ENCODE data around the gene HOXC12. TPM values are rescaled to one million over a fixed set of nuclear protein-coding genes. Genes with fewer than 3 reads are reported as not detected.

Gene HOXC12
- polyA plus RNA-seq, 1 of the 3 experiments (the other 2 are of a cell fraction) = not detected

GRCh38 chr12:53972152-53972702 lies 17.5 kb downstream of the HOXC12 start:
- no peak for DNase-seq
- H3K4me2 ChIP-seq = no peak overlapping the region
- no peak overlapping the region for H3K4me3 ChIP-seq (ENCODE audit: low read depth in 2 of 2, low read length in 1 of 2)
- POLR2A ChIA-PET = no interaction called here
- peaks cover 3% of the 10 kb centered on the region for H3F3A ChIP-seq (replicated peaks; ENCODE audit: insufficient read depth)
- H3K9ac ChIP-seq = no peak overlapping the region
- no peaks in the 10 kb centered on the region for H3K9me3 ChIP-seq
- CTCF ChIA-PET = interaction anchor here (1.0 to 12.7 kb wide), 5 partner anchors 11 to 229 kb away, joined by 3 to 134 read pairs (median 5); partner anchors contain the start of genes HOXC10 and HOXC12
- 0 out of 2 replicates have a peak, but pooled peaks cover 2% of the 10 kb centered on the region for H4K20me1 ChIP-seq (ENCODE audit: insufficient read depth)
- WGBS (ENCODE audit: low lambda C conversion rate) = 33% methylated on average over 9 of the region's 9 CpGs
- no peak overlapping the region for H3K27ac ChIP-seq (ENCODE audit: low read depth in 2 of 2, low read length in 1 of 2)
- no peaks in the 10 kb centered on the region for H3K36me3 ChIP-seq (replicated peaks in 1 of 2; ENCODE audit: control insufficient read depth in 1 of 2, insufficient read depth in 2 of 2, low read length in 1 of 2)
- H2AFZ ChIP-seq (ENCODE audit: low read depth) = no peak overlapping the region
- no peaks in the 10 kb centered on the region for H3K79me2 ChIP-seq (ENCODE audit: insufficient read depth)
- H3K4me1 ChIP-seq (ENCODE audit: control insufficient read depth in 1 of 2, insufficient read depth in 2 of 2, low read depth in 1 of 2, low read length in 1 of 2) = peaks cover 0 to 2% of the 10 kb centered on the region in 2 experiments; a peak in 1 of 4 replicates
- H3K9me2 ChIP-seq = no peaks in the 10 kb centered on the region
- H3K27me3 ChIP-seq (ENCODE audit: insufficient read depth) = peaks cover 100% of the 10 kb centered on the region
- TF ChIP-seq FOXM1 (IDR thresholded peaks at IDR 0.05; ENCODE audit: low read depth) = no peak
- no peak for TF ChIP-seq GATA2 (CRISPR knock-in tag; IDR thresholded peaks at IDR 0.05)
- TF ChIP-seq RCOR1 (IDR thresholded peaks at IDR 0.05; ENCODE audit: low read length) = no peak
- no peak for TF ChIP-seq RXRA (IDR thresholded peaks at IDR 0.05; ENCODE audit: borderline replicate concordance, low read depth)
- TF ChIP-seq CHD2 (IDR thresholded peaks at IDR 0.05; ENCODE audit: low read length, partially characterized antibody) = no peak
- TF ChIP-seq NFIC (IDR thresholded peaks at IDR 0.05; ENCODE audit: borderline replicate concordance) = no peak
- TF ChIP-seq CTCF (IDR thresholded peaks at IDR 0.05) = no peak
- TF ChIP-seq GABPA (IDR thresholded peaks at IDR 0.05; ENCODE audit: low read depth) = no peak
- TF ChIP-seq MEF2A (IDR thresholded peaks at IDR 0.05; ENCODE audit: borderline replicate concordance, low read depth) = no peak
- no peak for TF ChIP-seq TEAD4 (IDR thresholded peaks at IDR 0.05; ENCODE audit: borderline replicate concordance, insufficient read depth)
- TF ChIP-seq EP300 (IDR thresholded peaks at IDR 0.05; ENCODE audit: borderline replicate concordance in 1 of 2, low read depth in 1 of 2, low read length in 1 of 2) = no peak
- TF ChIP-seq EZH2phosphoT487 (IDR thresholded peaks at IDR 0.05; ENCODE audit: borderline replicate concordance, low read depth) = no peak
- no peak for TF ChIP-seq IRF3 (IDR thresholded peaks at IDR 0.05; ENCODE audit: low read depth, low read length)
- no peak for TF ChIP-seq FOXJ3 (CRISPR knock-in tag; IDR thresholded peaks at IDR 0.05)
